NCI-H1092 (cell line): Measurements from ENCODE around the gene BRIP1.
"Not testable (repeated sequence)": the region's sequence is repeated elsewhere in the genome, so short reads cannot be mapped to it uniquely, and the experiment has no call there.

Experiments
- DNase-seq: peaks from one replicate; lab custom pipeline; 2025; lab: John Stamatoyannopoulos, UW

BRIP1 gene

GRCh38 chr17:61862975-61863800, at the start of gene BRIP1:
TSS of gene BRIP1 (minus strand) at chr17:61863528. CDS start at chr17:61861539, 1,989 bp downstream.
- peak; percentile 89 for DNase-seq

DNA sequence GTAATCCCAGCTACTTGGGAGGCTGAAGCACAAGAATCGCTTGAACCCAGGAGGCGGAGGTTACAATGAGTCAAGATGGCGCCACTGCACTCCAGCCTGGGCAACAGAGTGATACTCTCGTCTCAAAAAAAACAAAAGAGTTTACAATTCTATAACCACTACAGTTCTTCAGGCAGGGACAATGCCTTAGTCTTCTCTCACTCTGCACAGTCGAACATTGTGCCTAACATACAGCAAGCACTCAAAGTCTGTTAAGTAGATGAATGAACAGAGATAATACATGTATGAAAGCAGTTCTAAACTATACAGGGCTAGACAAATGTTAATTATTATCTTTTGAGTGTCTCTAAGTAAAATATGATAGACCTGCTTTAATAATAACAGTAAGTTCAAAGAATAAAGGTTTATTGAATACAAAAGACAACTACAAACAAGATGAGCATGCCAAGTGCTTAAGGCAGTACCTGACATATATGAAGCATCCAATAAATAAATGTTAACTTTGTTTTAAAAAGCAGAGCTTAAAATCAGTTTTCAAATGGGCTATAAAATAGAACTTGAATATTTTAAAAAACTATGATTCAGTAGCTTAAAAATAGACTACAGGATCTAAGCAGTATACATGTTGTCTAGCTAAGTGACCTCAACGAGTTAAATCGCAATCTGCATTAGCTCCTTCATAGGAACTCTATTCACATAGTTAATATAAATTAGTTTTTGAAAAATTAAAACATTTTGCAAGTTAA, 45.1 kb upstream of the BRIP1 start:
- DNase-seq, result no peak

GRCh38 chr17:61907361-61907760, 44.0 kb upstream of the BRIP1 start:
- DNase-seq, result no peak

- DNase-seq, result no peak
Observed at GRCh38 chr17:61904094-61904710, 40.9 kb upstream of the BRIP1 start.

GRCh38 chr17:61903251-61903650, 39.9 kb upstream of the BRIP1 start:
- no peak for DNase-seq

DNA sequence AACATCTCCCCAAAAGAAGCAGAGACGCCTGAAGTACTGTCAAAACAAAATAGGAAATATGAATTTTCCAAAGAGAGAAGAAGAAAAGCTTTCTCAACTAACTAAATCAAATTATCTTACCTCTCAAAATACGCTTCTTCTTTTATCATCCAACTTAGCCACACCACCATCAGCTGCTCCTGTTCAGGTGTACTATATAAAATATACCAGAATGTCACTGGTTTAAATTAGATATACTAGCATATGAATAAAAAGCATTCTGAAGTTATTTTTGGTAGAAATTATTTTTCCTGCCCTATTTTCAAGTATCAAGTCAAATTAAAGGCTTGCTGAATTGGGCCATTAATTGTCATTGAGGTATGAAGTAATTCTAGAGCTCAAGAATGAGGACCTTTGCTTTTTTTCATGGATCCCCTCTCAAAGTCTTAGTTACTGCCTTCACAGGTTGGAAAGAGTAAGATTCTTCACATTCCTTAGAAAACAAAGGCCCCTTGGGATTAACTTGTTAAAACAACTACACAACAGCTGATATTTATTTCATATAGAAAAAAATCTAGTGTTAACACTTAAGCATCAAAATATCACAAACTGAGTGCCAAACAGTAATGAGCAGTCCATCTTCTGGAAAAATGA, 34.3 kb upstream of the BRIP1 start:
- no peak for DNase-seq

GRCh38 chr17:61895391-61895790, 32.1 kb upstream of the BRIP1 start:
- no peak for DNase-seq

DNA sequence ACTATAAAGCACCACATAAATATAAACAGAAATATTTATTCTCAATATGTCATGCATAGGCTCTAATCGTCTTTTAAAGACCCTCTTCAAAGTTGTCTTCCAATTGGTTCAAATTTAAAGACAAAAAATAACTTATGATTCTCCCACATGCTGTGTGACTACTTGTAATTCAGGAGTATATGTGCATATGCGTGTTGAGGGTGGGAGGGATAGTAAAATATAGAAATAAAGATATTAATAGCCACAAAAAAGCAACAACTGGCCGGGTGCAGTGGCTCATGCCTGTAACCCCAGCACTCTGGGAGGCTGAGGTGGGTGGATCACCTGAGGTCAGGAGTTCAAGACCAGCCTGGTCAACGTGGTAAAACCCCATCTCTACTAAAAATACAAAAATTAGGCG, 31.0 kb upstream of the BRIP1 start:
- DNase-seq, result not testable (repeated sequence)

DNA sequence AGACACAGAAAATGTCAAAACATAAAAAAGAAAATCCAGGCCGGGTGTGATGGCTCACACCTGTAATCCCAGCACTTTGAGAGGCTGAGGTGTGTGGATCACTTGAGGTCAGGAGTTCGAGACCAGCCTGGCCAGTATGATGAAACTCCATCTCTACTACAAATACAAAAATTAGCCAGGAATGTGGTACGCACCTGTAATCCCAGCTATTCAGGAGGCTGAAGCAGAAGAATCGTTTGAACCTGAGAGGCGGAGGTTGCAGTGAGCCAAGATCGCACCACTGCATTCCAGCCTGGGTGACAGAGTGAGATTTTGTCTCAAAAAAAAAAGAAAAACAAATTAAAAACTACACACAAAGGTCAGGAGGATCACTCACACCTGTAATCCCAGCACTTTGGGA, 24.4 kb upstream of the BRIP1 start:
- not testable (repeated sequence) for DNase-seq

DNA sequence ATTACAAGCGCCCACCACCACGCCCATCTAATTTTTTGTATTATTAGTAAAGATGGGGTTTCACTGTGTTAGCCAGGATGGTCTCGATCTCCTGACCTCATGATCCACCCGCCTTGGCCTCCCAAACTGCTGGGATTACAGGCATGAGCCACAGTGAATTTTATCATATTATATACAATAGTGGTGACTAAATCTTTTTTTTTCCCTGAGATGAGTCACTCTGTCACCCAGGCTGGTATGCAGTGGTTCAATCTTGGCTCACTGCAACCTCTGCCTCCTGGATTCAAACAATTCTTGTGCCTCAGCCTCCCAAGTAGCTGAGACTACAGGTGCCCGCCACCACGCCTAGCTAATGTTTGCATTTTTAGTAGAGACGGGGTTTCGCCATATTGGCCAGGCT, 22.5 kb upstream of the BRIP1 start:
- DNase-seq, result not testable (repeated sequence)

- no peak for DNase-seq
Observed at GRCh38 chr17:61884864-61885263, 21.5 kb upstream of the BRIP1 start.

GRCh38 chr17:61880589-61881102, 17.3 kb upstream of the BRIP1 start:
- no peak for DNase-seq

GRCh38 chr17:61878984-61879612, 15.8 kb upstream of the BRIP1 start:
- no peak for DNase-seq

DNA sequence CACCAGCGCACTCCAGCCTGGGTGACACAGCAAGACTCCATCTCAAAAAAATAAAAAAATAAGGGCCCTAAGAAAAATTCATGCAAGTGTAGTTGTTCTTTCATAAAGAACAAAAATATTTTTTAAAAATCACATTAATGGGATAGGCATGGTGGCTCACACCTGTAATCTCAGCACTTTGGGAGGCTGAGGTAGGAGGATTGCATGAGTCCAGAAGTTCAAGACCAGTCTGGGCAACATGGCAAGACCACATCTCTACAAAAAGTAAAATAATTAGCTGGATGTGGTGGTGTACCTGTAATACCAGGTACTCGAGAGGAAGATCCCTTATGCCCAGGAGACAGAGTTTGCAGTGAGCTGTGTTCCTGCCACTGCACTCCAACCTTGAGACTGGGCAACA, 15.2 kb upstream of the BRIP1 start:
- DNase-seq, result no peak

DNA sequence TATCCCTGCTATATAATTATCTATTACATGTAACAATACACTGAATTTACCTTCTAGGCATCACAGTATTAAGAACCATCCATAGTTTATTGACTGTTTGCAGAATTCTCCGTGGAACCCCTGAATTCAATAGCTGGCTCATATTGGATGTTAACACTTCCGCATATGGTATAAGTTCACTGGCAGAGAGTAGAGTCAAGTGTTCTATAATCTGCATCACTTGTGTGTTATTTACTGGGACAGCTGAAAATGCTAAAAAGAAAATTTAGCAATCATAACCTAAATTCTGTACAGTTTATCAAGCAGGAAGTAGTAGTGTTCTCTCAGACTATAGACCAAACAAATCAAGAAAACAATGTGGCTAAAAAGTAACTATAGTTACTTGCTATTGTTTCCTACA, 14.5 kb upstream of the BRIP1 start:
- no peak for DNase-seq

- no peak for DNase-seq
Observed at GRCh38 chr17:61875804-61876203, 12.5 kb upstream of the BRIP1 start.

GRCh38 chr17:61875285-61875684, 12.0 kb upstream of the BRIP1 start:
- no peak for DNase-seq

- no peak for DNase-seq
Observed at GRCh38 chr17:61874075-61874474, 10.7 kb upstream of the BRIP1 start.

GRCh38 chr17:61872099-61872498, 8.8 kb upstream of the BRIP1 start:
- DNase-seq, result no peak

- no peak for DNase-seq
Observed at GRCh38 chr17:61869138-61869537, 5.8 kb upstream of the BRIP1 start.

- no peak for DNase-seq
Observed at GRCh38 chr17:61868074-61868473, 4.7 kb upstream of the BRIP1 start.

GRCh38 chr17:61867033-61867432, 3.7 kb upstream of the BRIP1 start:
- no peak for DNase-seq
